GM23338 (cell line): ENCODE data around the gene TSPAN19. TPM values are rescaled to one million over a fixed set of nuclear protein-coding genes. Genes with fewer than 3 reads are reported as not detected.
A peak's percentile ranks its signal among the peaks of the same experiment; 100 is the strongest.

Experiments
- ATAC-seq: fragments of 200-7000 bp; cut with Tn5 transposase; 3 replicates; pipeline ENCODE4 v1.9.1; 2020
- DNase-seq: peaks from one replicate; pipeline ENCODE4 v3.0.0-alpha.2; 2015; ENCODE audit warnings: low spot score
- H2AFZ ChIP-seq: fragments of 200-600 bp; sonication (generic); 2 replicates; pipeline ENCODE4 v1.8.0; 2016; ENCODE audit warnings: antibody characterized with exemption, mild to moderate bottlenecking, moderate library complexity
- H3F3A ChIP-seq: fragments of 200-600 bp; sonication (generic); replicated peaks from 2 replicates; pipeline ENCODE4 v1.8.0; 2017; ENCODE audit warnings: antibody characterized with exemption, mixed run types, low read depth
- H3K27ac ChIP-seq: fragments of 200-600 bp; sonication (generic); 2 replicates; pipeline ENCODE4 v1.6.1; 2016; ENCODE audit warnings: low read depth
- H3K27me3 ChIP-seq: fragments of 200-600 bp; sonication (generic); 2 replicates; pipeline ENCODE4 v1.8.0; 2016; ENCODE audit warnings: mild to moderate bottlenecking, mixed run types, moderate library complexity; ENCODE audit not compliant: insufficient read depth
- H3K36me3 ChIP-seq: fragments of 200-600 bp; sonication (generic); 2 replicates; pipeline ENCODE4 v1.8.0; 2016; ENCODE audit warnings: mild to moderate bottlenecking; ENCODE audit not compliant: insufficient read depth
- H3K4me1 ChIP-seq: fragments of 200-600 bp; sonication (generic); 2 replicates; pipeline ENCODE4 v1.8.0; 2016; ENCODE audit warnings: mild to moderate bottlenecking, moderate library complexity; ENCODE audit not compliant: insufficient read depth
- H3K4me2 ChIP-seq: fragments of 200-600 bp; sonication (generic); 2 replicates; pipeline ENCODE4 v1.7.1; 2017; ENCODE audit warnings: mixed run types
- H3K4me3 ChIP-seq: fragments of 200-600 bp; sonication (generic); 2 replicates; pipeline ENCODE4 v1.6.1; 2016; ENCODE audit warnings: mixed run types
- H3K79me2 ChIP-seq: fragments of 200-600 bp; sonication (generic); replicated peaks from 2 replicates; pipeline ENCODE4 v1.8.0; 2017; ENCODE audit warnings: mild to moderate bottlenecking; ENCODE audit not compliant: insufficient read depth
- H3K9me2 ChIP-seq: fragments of 200-600 bp; sonication (generic); 2 replicates; pipeline ENCODE4 v1.8.0; 2017; ENCODE audit not compliant: insufficient read depth
- H4K20me1 ChIP-seq: fragments of 200-600 bp; sonication (generic); replicated peaks from 2 replicates; pipeline ENCODE4 v1.8.0; 2017; ENCODE audit warnings: mild to moderate bottlenecking; ENCODE audit not compliant: insufficient read depth
- H3K27ac Mint-ChIP-seq: 2 replicates; pipeline ENCODE4 v1.8.0; 2020; ENCODE audit warnings: inconsistent platforms, mild to moderate bottlenecking, moderate library complexity, mixed read lengths
- H3K27me3 Mint-ChIP-seq: 3 replicates; pipeline ENCODE4 v1.8.0; 2022; ENCODE audit warnings: low read depth, mild to moderate bottlenecking, moderate library complexity, mixed read lengths, inconsistent platforms; ENCODE audit not compliant: insufficient read depth, poor library complexity
- H3K36me3 Mint-ChIP-seq: 3 replicates; pipeline ENCODE4 v1.8.0; 2021; ENCODE audit warnings: low read depth, mild to moderate bottlenecking, inconsistent platforms, moderate library complexity, mixed read lengths
- H3K4me1 Mint-ChIP-seq: 3 replicates; pipeline ENCODE4 v1.8.0; 2020; ENCODE audit warnings: mild to moderate bottlenecking, inconsistent platforms, mixed read lengths
- H3K4me3 Mint-ChIP-seq: 3 replicates; pipeline ENCODE4 v1.8.0; 2021; ENCODE audit warnings: moderate library complexity, mild to moderate bottlenecking, inconsistent platforms, mixed read lengths
- H3K9me3 Mint-ChIP-seq: 3 replicates; pipeline ENCODE4 v1.8.0; 2020; ENCODE audit warnings: moderate library complexity, mild to moderate bottlenecking, inconsistent platforms, mixed read lengths
- CREB1 ChIP-seq: fragments of 250-450 bp; sonication (Bioruptor Pico); IDR thresholded peaks from 2 replicates; pipeline ENCODE4 v1.5.0; 2020; ENCODE audit warnings: low read depth, mild to moderate bottlenecking, moderate library complexity
- ETS1 ChIP-seq: IDR thresholded peaks from 2 replicates; pipeline ENCODE4 v1.6.1; 2016; ENCODE audit warnings: antibody characterized with exemption
- EZH2 ChIP-seq: fragments of 200-600 bp; sonication (generic); IDR thresholded peaks from one replicate; pipeline ENCODE4 v1.8.0; 2017; ENCODE audit warnings: antibody characterized with exemption, mild to moderate bottlenecking, low read depth; ENCODE audit not compliant: unreplicated experiment
- EZH2phosphoT487 ChIP-seq: fragments of 200-600 bp; sonication (generic); IDR thresholded peaks from one replicate; pipeline ENCODE4 v1.8.1; 2018; ENCODE audit warnings: antibody characterized with exemption; ENCODE audit not compliant: unreplicated experiment
- JUNB ChIP-seq: IDR thresholded peaks from one replicate; pipeline ENCODE4 v1.6.1; 2016; ENCODE audit warnings: antibody characterized with exemption; ENCODE audit not compliant: unreplicated experiment
- NANOG ChIP-seq: IDR thresholded peaks from 2 replicates; pipeline ENCODE4 v1.6.1; 2016; ENCODE audit warnings: antibody characterized with exemption, borderline replicate concordance
- POLR2AphosphoS5 ChIP-seq: IDR thresholded peaks from 2 replicates; pipeline ENCODE4 v1.6.1; 2016; ENCODE audit warnings: antibody characterized with exemption, low read depth
- STAT1 ChIP-seq: IDR thresholded peaks from one replicate; pipeline ENCODE4 v1.6.1; 2016; ENCODE audit warnings: antibody characterized with exemption; ENCODE audit not compliant: unreplicated experiment
- ZNF114 ChIP-seq: fragments of 250-450 bp; sonication (Bioruptor Pico); IDR thresholded peaks from 2 replicates; pipeline ENCODE4 v1.5.0; 2020; ENCODE audit warnings: mild to moderate bottlenecking, moderate library complexity
- ZNF331 ChIP-seq: fragments of 250-450 bp; sonication (Bioruptor Pico); IDR thresholded peaks from 2 replicates; pipeline ENCODE4 v1.5.0; 2020; ENCODE audit warnings: low read depth, mild to moderate bottlenecking, moderate library complexity
- polyA plus RNA-seq: library from polyadenylated mRNA; unstranded; fragments of >200 nt; fragmentation: Nextera tagmentation; extraction: Ambion mirVana; gene quantifications from 2 replicates; pipeline ENCODE4 v1.2.1, GENCODE V29; 2016
- total RNA-seq: library from RNA; depleted of rRNA; stranded (reverse); fragments of >200 nt; shearing (Covaris generic); gene quantifications from 2 replicates; pipeline ENCODE4 v1.2.3, GENCODE V29; 2014
- TF ChIP-seq, protein P1 (sequence below): IDR thresholded peaks from one replicate; pipeline ENCODE4 v1.6.1; 2018; ENCODE audit warnings: antibody characterized with exemption; ENCODE audit not compliant: unreplicated experiment
- TF ChIP-seq, protein P2 (sequence below): fragments of 250-450 bp; sonication (Bioruptor Pico); IDR thresholded peaks from 2 replicates; pipeline ENCODE4 v1.5.0; 2020; ENCODE audit warnings: mild to moderate bottlenecking, moderate library complexity

TSPAN19 gene
- total and polyA plus RNA-seq, 2 experiments from 2014 or later = 0.44 to 0.80 TPM

GRCh38 chr12:85017133-85017532, 18.9 kb downstream of the TSPAN19 start:
- no peaks in the 10 kb centered on the region for H3K27me3 ChIP-seq
- no peaks in the 10 kb centered on the region for H3K36me3 ChIP-seq
- H3K4me1 Mint-ChIP-seq = peaks cover 5% of the 10 kb centered on the region
- H3K79me2 ChIP-seq = no peaks in the 10 kb centered on the region
- H3K4me2 ChIP-seq = no peak overlapping the region
- no peak overlapping the region for H3K27ac ChIP-seq
- no peaks in the 10 kb centered on the region for H4K20me1 ChIP-seq
- H3K9me3 Mint-ChIP-seq = no peaks in the 10 kb centered on the region
- H3F3A ChIP-seq = no peaks in the 10 kb centered on the region
- peaks cover 1% of the 10 kb centered on the region; the same call in 1 of the 2 replicates for H3K4me1 ChIP-seq
- ATAC-seq (no peak), DNase-seq (no peak)
- H3K4me3 ChIP-seq = no peak overlapping the region
- no peak overlapping the region for H3K4me3 Mint-ChIP-seq
- H2AFZ ChIP-seq = no peak overlapping the region
- no peaks in the 10 kb centered on the region for H3K27me3 Mint-ChIP-seq
- TF ChIP-seq POLR2AphosphoS5 (no peak), EZH2phosphoT487 (no peak), STAT1 (no peak), ETS1 (no peak), NANOG (no peak)
- TF ChIP-seq, protein P1, sequence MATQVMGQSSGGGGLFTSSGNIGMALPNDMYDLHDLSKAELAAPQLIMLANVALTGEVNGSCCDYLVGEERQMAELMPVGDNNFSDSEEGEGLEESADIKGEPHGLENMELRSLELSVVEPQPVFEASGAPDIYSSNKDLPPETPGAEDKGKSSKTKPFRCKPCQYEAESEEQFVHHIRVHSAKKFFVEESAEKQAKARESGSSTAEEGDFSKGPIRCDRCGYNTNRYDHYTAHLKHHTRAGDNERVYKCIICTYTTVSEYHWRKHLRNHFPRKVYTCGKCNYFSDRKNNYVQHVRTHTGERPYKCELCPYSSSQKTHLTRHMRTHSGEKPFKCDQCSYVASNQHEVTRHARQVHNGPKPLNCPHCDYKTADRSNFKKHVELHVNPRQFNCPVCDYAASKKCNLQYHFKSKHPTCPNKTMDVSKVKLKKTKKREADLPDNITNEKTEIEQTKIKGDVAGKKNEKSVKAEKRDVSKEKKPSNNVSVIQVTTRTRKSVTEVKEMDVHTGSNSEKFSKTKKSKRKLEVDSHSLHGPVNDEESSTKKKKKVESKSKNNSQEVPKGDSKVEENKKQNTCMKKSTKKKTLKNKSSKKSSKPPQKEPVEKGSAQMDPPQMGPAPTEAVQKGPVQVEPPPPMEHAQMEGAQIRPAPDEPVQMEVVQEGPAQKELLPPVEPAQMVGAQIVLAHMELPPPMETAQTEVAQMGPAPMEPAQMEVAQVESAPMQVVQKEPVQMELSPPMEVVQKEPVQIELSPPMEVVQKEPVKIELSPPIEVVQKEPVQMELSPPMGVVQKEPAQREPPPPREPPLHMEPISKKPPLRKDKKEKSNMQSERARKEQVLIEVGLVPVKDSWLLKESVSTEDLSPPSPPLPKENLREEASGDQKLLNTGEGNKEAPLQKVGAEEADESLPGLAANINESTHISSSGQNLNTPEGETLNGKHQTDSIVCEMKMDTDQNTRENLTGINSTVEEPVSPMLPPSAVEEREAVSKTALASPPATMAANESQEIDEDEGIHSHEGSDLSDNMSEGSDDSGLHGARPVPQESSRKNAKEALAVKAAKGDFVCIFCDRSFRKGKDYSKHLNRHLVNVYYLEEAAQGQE = no peak
- H3K27ac Mint-ChIP-seq = 0 out of 2 replicates have a peak overlapping the region, but pooled peaks have one; percentile 24
- no peaks in the 10 kb centered on the region for H3K36me3 Mint-ChIP-seq
- H3K9me2 ChIP-seq = no peaks in the 10 kb centered on the region

- Histone ChIP-seq H3F3A (no peaks in the 10 kb centered on the region), H3K27me3 (no peaks in the 10 kb centered on the region), H4K20me1 (no peaks in the 10 kb centered on the region), H3K4me2 (no peak overlapping the region), H3K9me2 (no peaks in the 10 kb centered on the region), H2AFZ (no peak overlapping the region), H3K36me3 (no peaks in the 10 kb centered on the region), H3K79me2 (no peaks in the 10 kb centered on the region), H3K27ac (no peak overlapping the region), H3K4me3 (no peak overlapping the region), H3K4me1 (no peaks in the 10 kb centered on the region)
- Mint-ChIP-seq H3K36me3 (no peaks in the 10 kb centered on the region), H3K9me3 (no peaks in the 10 kb centered on the region), H3K4me1 (peaks cover 6% of the 10 kb centered on the region), H3K4me3 (no peak overlapping the region), H3K27ac (no peak overlapping the region), H3K27me3 (no peaks in the 10 kb centered on the region)
- ATAC-seq = no peak
- no peak for DNase-seq
- TF ChIP-seq POLR2AphosphoS5 = no peak
- TF ChIP-seq, protein P2, sequence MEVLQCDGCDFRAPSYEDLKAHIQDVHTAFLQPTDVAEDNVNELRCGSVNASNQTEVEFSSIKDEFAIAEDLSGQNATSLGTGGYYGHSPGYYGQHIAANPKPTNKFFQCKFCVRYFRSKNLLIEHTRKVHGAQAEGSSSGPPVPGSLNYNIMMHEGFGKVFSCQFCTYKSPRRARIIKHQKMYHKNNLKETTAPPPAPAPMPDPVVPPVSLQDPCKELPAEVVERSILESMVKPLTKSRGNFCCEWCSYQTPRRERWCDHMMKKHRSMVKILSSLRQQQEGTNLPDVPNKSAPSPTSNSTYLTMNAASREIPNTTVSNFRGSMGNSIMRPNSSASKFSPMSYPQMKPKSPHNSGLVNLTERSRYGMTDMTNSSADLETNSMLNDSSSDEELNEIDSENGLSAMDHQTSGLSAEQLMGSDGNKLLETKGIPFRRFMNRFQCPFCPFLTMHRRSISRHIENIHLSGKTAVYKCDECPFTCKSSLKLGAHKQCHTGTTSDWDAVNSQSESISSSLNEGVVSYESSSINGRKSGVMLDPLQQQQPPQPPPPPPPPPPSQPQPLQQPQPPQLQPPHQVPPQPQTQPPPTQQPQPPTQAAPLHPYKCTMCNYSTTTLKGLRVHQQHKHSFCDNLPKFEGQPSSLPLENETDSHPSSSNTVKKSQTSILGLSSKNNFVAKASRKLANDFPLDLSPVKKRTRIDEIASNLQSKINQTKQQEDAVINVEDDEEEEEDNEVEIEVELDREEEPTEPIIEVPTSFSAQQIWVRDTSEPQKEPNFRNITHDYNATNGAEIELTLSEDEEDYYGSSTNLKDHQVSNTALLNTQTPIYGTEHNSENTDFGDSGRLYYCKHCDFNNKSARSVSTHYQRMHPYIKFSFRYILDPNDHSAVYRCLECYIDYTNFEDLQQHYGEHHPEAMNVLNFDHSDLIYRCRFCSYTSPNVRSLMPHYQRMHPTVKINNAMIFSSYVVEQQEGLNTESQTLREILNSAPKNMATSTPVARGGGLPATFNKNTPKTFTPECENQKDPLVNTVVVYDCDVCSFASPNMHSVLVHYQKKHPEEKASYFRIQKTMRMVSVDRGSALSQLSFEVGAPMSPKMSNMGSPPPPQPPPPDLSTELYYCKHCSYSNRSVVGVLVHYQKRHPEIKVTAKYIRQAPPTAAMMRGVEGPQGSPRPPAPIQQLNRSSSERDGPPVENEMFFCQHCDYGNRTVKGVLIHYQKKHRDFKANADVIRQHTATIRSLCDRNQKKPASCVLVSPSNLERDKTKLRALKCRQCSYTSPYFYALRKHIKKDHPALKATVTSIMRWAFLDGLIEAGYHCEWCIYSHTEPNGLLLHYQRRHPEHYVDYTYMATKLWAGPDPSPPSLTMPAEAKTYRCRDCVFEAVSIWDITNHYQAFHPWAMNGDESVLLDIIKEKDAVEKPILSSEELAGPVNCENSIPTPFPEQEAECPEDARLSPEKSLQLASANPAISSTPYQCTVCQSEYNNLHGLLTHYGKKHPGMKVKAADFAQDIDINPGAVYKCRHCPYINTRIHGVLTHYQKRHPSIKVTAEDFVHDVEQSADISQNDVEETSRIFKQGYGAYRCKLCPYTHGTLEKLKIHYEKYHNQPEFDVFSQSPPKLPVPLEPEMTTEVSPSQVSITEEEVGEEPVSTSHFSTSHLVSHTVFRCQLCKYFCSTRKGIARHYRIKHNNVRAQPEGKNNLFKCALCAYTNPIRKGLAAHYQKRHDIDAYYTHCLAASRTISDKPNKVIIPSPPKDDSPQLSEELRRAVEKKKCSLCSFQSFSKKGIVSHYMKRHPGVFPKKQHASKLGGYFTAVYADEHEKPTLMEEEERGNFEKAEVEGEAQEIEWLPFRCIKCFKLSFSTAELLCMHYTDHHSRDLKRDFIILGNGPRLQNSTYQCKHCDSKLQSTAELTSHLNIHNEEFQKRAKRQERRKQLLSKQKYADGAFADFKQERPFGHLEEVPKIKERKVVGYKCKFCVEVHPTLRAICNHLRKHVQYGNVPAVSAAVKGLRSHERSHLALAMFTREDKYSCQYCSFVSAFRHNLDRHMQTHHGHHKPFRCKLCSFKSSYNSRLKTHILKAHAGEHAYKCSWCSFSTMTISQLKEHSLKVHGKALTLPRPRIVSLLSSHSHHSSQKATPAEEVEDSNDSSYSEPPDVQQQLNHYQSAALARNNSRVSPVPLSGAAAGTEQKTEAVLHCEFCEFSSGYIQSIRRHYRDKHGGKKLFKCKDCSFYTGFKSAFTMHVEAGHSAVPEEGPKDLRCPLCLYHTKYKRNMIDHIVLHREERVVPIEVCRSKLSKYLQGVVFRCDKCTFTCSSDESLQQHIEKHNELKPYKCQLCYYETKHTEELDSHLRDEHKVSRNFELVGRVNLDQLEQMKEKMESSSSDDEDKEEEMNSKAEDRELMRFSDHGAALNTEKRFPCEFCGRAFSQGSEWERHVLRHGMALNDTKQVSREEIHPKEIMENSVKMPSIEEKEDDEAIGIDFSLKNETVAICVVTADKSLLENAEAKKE (CRISPR knock-in tag) = no peak
- no peak for TF ChIP-seq ZNF331 (CRISPR knock-in tag)
- TF ChIP-seq ZNF114 (CRISPR knock-in tag) = no peak
- no peak for TF ChIP-seq NANOG
- TF ChIP-seq JUNB = no peak
- TF ChIP-seq CREB1 (CRISPR knock-in tag) = no peak
- TF ChIP-seq EZH2 = no peak
Measured at GRCh38 chr12:85016413-85016812, 19.7 kb downstream of the TSPAN19 start.
